ENCODE data around the gene GPR85. TPM values are rescaled to one million over a fixed set of nuclear protein-coding genes. Genes with fewer than 3 reads are reported as not detected.

The GPR85 gene
- total RNA-seq, 2 experiments from 2014 or later, result not detected

Other genes starting within 250 kb of the GPR85 start
- 10 to 100 TPM; 37.5 to 41.5 TPM for gene SMIM30, start 31.7 kb upstream of the GPR85 start, total RNA-seq

Data from activated CD4-positive, alpha-beta memory T cell treated with anti-CD3 and anti-CD28 coated beads for 36 hours (primary cell).